Measurements from ENCODE around the gene GFRA1. TPM values are rescaled to one million over a fixed set of nuclear protein-coding genes. Genes with fewer than 3 reads are reported as not detected.

GFRA1 gene
- total RNA-seq, 1 donor from 2014 or later = 14.0 TPM

DNA sequence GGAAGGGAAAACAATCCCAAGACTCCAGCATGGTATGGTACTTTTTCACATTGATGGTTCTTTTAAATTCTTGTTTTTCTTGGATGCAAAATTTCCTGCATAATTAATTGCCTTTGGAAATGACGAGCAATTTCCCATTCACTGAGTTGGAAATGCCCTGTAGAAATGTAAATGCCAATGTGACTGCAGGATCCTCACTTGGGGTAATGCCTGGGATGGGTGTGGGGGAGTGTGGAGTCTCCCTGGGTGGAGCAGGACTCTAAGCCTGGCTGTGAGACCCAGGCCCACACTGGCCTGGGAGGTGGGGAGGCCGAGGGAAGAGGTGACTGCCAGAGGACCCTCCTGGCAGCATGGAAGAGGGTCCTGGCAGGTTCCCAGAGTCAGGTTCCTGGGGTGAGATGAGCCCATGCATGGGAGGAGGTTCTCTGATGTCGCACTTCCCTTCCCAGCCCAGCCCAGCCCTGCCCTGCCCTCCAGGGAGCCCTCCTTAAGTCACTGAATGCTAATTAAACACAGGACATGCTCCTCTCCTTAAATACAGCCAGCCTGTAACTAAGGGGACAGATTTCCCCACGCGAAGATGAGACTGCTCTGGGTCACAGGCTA is 157.9 kb downstream of the GFRA1 start:
- Histone ChIP-seq H3K36me3 (no peaks in the 10 kb centered on the region), H2AFZ (replicated peaks) (no peak overlapping the region), H3K4me2 (no peak overlapping the region), H3K9me3 (ENCODE audit: low read depth) (no peaks in the 10 kb centered on the region), H3K9ac (no peak overlapping the region), H3K27ac (no peak overlapping the region), H3F3A (ENCODE audit: low read depth) (no peaks in the 10 kb centered on the region), H4K20me1 (ENCODE audit: low read depth) (no peaks in the 10 kb centered on the region), H3K4me1 (no peaks in the 10 kb centered on the region), H3K79me2 (ENCODE audit: low read depth) (no peaks in the 10 kb centered on the region), H3K27me3 (no peaks in the 10 kb centered on the region), H3K4me3 (no peak overlapping the region)
- H3K36me3 Mint-ChIP-seq = no peaks in the 10 kb centered on the region
- no peak for DNase-seq (ENCODE audit: low spot score)
- H3K4me3 Mint-ChIP-seq = no peak overlapping the region
- peaks cover 9% of the 10 kb centered on the region for H3K27me3 Mint-ChIP-seq (ENCODE audit: insufficient read depth, low read depth)
- TF ChIP-seq EZH2phosphoT487 (IDR thresholded peaks at IDR 0.05) (no peak), EZH2 (IDR thresholded peaks at IDR 0.05) (no peak), CTCF (IDR thresholded peaks at IDR 0.05) (no peak)
- H3K4me1 Mint-ChIP-seq = peaks cover 19% of the 10 kb centered on the region
- H3K9me3 Mint-ChIP-seq = no peaks in the 10 kb centered on the region
- no peak overlapping the region for H3K27ac Mint-ChIP-seq

- no peak overlapping the region for H2AFZ ChIP-seq (replicated peaks)
- no peaks in the 10 kb centered on the region for H3K36me3 Mint-ChIP-seq
- H3K79me2 ChIP-seq (ENCODE audit: low read depth) = no peaks in the 10 kb centered on the region
- peak overlapping the region; percentile 55 for H3K4me3 Mint-ChIP-seq
- no peaks in the 10 kb centered on the region for H3K9me3 Mint-ChIP-seq
- no peak for TF ChIP-seq EZH2 (IDR thresholded peaks at IDR 0.05)
- TF ChIP-seq CTCF (IDR thresholded peaks at IDR 0.05) = no peak
- no peak for TF ChIP-seq EZH2phosphoT487 (IDR thresholded peaks at IDR 0.05)
- H3K27me3 ChIP-seq = no peaks in the 10 kb centered on the region
- H3K27ac Mint-ChIP-seq = no peak overlapping the region
- peaks cover 19% of the 10 kb centered on the region for H3K4me1 Mint-ChIP-seq
- peaks cover 11% of the 10 kb centered on the region for H3K27me3 Mint-ChIP-seq (ENCODE audit: insufficient read depth, low read depth)
- no peak overlapping the region for H3K9ac ChIP-seq
- no peaks in the 10 kb centered on the region for H3K9me3 ChIP-seq (ENCODE audit: low read depth)
- DNase-seq (ENCODE audit: low spot score) = no peak
- no peak overlapping the region for H3K4me3 ChIP-seq
- no peaks in the 10 kb centered on the region for H3F3A ChIP-seq (ENCODE audit: low read depth)
- no peak overlapping the region for H3K27ac ChIP-seq
- H4K20me1 ChIP-seq (ENCODE audit: low read depth) = no peaks in the 10 kb centered on the region
- H3K4me2 ChIP-seq = no peak overlapping the region
- no peaks in the 10 kb centered on the region for H3K4me1 ChIP-seq
- no peaks in the 10 kb centered on the region for H3K36me3 ChIP-seq
These were observed 159.1 kb downstream of the GFRA1 start for GRCh38 chr10:116113721-116114501.

- no peaks in the 10 kb centered on the region for H3K36me3 ChIP-seq
- no peaks in the 10 kb centered on the region for H3K9me3 Mint-ChIP-seq
- no peaks in the 10 kb centered on the region for H3K4me1 ChIP-seq
- no peaks in the 10 kb centered on the region for H3F3A ChIP-seq (ENCODE audit: low read depth)
- no peaks in the 10 kb centered on the region for H3K9me3 ChIP-seq (ENCODE audit: low read depth)
- no peak overlapping the region for H3K9ac ChIP-seq
- H3K27ac ChIP-seq = no peak overlapping the region
- no peak overlapping the region for H3K4me3 ChIP-seq
- no peaks in the 10 kb centered on the region for H3K27me3 ChIP-seq
- TF ChIP-seq EZH2 (IDR thresholded peaks at IDR 0.05) (no peak), CTCF (IDR thresholded peaks at IDR 0.05) (no peak), EZH2phosphoT487 (IDR thresholded peaks at IDR 0.05) (no peak)
- no peak overlapping the region for H3K27ac Mint-ChIP-seq
- peak; percentile 20 for DNase-seq (ENCODE audit: low spot score)
- peaks cover 10% of the 10 kb centered on the region for H3K27me3 Mint-ChIP-seq (ENCODE audit: insufficient read depth, low read depth)
- H3K4me1 Mint-ChIP-seq = peaks cover 19% of the 10 kb centered on the region
- H3K4me3 Mint-ChIP-seq = no peak overlapping the region
- no peak overlapping the region for H2AFZ ChIP-seq (replicated peaks)
- H3K79me2 ChIP-seq (ENCODE audit: low read depth) = no peaks in the 10 kb centered on the region
- no peak overlapping the region for H3K4me2 ChIP-seq
- H4K20me1 ChIP-seq (ENCODE audit: low read depth) = no peaks in the 10 kb centered on the region
- no peaks in the 10 kb centered on the region for H3K36me3 Mint-ChIP-seq
These were observed 160.5 kb downstream of the GFRA1 start for GRCh38 chr10:116112232-116113231.
